Uterus (tissue), 2 donors: ENCODE data around the gene TMCO6.

Source experiments
- POLR2A ChIP-seq, 2 donors: fragments of 450-650 bp; IDR thresholded peaks; one replicate each; pipeline ENCODE4 v1.6.1; 2016; ENCODE audit warnings: antibody characterized with exemption in 2 of 2, mild to moderate bottlenecking in 1 of 2, moderate library complexity in 1 of 2
- TF ChIP-seq, protein P1 (sequence below), 4 experiments: fragments of 200-600 bp in 2 of 4; fragments of 450-650 bp in 2 of 4; sonication (generic) in 2 of 4; IDR thresholded peaks; one replicate each; pipeline ENCODE4 v1.5.1; 2016 to 2019; ENCODE audit warnings: antibody characterized with exemption in 4 of 4, mild to moderate bottlenecking in 2 of 4, moderate library complexity in 1 of 4

GRCh38 chr5:140678993-140679392, 39.7 kb downstream of the TMCO6 start:
- TF ChIP-seq, protein P1, sequence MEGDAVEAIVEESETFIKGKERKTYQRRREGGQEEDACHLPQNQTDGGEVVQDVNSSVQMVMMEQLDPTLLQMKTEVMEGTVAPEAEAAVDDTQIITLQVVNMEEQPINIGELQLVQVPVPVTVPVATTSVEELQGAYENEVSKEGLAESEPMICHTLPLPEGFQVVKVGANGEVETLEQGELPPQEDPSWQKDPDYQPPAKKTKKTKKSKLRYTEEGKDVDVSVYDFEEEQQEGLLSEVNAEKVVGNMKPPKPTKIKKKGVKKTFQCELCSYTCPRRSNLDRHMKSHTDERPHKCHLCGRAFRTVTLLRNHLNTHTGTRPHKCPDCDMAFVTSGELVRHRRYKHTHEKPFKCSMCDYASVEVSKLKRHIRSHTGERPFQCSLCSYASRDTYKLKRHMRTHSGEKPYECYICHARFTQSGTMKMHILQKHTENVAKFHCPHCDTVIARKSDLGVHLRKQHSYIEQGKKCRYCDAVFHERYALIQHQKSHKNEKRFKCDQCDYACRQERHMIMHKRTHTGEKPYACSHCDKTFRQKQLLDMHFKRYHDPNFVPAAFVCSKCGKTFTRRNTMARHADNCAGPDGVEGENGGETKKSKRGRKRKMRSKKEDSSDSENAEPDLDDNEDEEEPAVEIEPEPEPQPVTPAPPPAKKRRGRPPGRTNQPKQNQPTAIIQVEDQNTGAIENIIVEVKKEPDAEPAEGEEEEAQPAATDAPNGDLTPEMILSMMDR (IDR thresholded peaks at IDR 0.05), result no peak
- no peak for TF ChIP-seq POLR2A (IDR thresholded peaks at IDR 0.05)
